Testis (tissue), 2 donors: Measurements from ENCODE around the gene RAD52.

Experiments
- CTCF ChIP-seq, 3 experiments: fragments of 450-650 bp in 2 of 3; fragments of 200-600 bp in 1 of 3; sonication (generic) in 1 of 3; IDR thresholded peaks; one replicate each; pipeline ENCODE4 v1.5.1; 2016 to 2019; ENCODE audit warnings: antibody characterized with exemption in 3 of 3, mild to moderate bottlenecking in 2 of 3, moderate library complexity in 1 of 3
- POLR2A ChIP-seq: fragments of 450-650 bp; IDR thresholded peaks from one replicate; pipeline ENCODE4 v1.6.1; 2017; ENCODE audit warnings: antibody characterized with exemption, mild to moderate bottlenecking, moderate library complexity

- TF ChIP-seq CTCF (IDR thresholded peaks at IDR 0.05) (no peak), POLR2A (no peak)
These were observed 4.3 kb upstream of the RAD52 start for GRCh38 chr12:953776-954175.
